Measurements from ENCODE around the gene RBP3. TPM values are rescaled to one million over a fixed set of nuclear protein-coding genes. Genes with fewer than 3 reads are reported as not detected.

The RBP3 gene
- total and polyA plus RNA-seq, 2 of the 4 experiments (the other 2 are of a cell fraction), result not detected

DNA sequence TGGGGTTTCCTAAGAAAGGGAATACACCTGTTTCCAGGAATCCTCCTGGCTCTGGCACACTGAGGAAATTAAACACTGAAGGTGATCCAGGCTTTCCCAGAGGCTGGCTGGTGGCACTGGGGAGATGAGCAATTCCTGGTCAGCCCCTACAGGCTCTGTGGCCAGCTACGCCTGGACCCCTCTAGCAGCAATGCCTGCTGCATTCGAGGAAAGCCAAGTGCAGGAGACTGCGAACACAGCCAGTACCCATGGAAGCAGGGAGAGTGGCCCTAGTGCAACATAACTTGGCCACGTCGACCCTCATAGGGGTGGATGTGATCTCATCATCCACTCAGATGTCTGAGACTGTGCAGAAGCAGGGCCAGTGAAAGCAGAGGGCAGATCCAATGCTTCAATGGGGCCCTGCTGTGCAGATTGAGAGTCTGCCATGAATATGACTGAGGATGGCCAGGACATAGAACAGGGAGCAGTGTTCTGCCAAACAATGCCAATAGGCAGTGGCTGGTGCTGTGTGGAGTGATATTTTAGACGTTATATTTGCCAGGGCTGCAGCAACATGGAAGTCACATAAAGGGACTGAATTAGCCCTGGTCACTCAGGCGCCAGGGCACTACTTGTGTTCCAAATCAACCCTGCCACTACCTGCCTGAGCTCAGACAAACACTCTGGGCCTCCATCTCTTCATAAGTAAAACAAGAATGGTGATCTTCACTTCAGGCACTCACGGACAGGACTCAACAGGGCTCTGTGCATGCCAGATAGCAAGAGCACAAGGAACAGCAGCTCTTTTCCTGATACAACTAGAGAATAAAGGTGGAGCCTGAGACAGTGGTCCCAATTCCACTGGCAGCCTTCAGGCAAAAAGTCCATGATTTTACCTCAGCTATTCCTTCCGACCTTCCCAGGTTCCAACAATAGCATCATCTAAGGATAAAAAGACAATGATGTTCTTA is 33.5 kb downstream of the RBP3 start (continued):
- TF ChIP-seq ELK1 (IDR thresholded peaks at IDR 0.05; ENCODE audit: borderline replicate concordance, low read depth, low read length) (no peak), NFE2L2 (IDR thresholded peaks at IDR 0.05; ENCODE audit: low read depth, low read length) (no peak)

All from IMR-90 (cell line).